ENCODE results near the gene TEX52. TPM values are rescaled to one million over a fixed set of nuclear protein-coding genes. Genes with fewer than 3 reads are reported as not detected.

The TEX52 gene
- not detected in 2 replicates for total RNA-seq (2014; rRNA removed; shearing (Covaris generic))
- polyA plus RNA-seq (2016; fragmentation: Nextera tagmentation; extraction: Ambion mirVana): not detected in 2 replicates
- long read RNA-seq: 0 reads

DNA sequence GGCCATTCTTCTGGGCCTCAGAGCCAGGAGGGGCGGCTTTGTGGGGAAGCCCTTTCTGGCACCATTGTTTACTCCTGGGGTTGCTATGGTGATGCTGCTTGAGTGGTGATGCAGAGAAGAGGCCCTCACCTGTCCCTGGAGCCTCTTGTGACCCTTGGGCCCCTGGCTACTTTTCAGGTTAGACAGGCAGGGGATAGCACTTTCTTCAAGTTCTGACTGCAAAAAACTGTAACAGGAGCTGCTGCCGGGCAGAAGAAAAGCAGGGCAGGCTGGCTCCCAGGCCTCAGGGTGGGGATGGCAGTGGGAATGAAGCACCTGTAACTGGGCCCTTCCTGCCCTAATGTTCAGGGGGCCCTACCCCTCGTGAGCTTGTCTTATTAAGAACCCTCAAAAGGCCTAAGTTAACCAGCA is at the start of gene TEX52:
TEX52 (minus strand) TSS at position 19 of the 411 bp plus-strand sequence; CDS start at position 6, 13 bp downstream.
- TF ChIP-seq NANOG (IDR thresholded peaks at IDR 0.05; ENCODE audit: borderline replicate concordance) (no peak), CREB1 (CRISPR knock-in tag; IDR thresholded peaks at IDR 0.05; ENCODE audit: low read depth) (no peak), POLR2AphosphoS5 (IDR thresholded peaks at IDR 0.05; ENCODE audit: low read depth) (no peak; the same call in none of the 2 replicates), STAT1 (IDR thresholded peaks at IDR 0.05; ENCODE audit: unreplicated experiment) (no peak)
- TF ChIP-seq, protein P1, sequence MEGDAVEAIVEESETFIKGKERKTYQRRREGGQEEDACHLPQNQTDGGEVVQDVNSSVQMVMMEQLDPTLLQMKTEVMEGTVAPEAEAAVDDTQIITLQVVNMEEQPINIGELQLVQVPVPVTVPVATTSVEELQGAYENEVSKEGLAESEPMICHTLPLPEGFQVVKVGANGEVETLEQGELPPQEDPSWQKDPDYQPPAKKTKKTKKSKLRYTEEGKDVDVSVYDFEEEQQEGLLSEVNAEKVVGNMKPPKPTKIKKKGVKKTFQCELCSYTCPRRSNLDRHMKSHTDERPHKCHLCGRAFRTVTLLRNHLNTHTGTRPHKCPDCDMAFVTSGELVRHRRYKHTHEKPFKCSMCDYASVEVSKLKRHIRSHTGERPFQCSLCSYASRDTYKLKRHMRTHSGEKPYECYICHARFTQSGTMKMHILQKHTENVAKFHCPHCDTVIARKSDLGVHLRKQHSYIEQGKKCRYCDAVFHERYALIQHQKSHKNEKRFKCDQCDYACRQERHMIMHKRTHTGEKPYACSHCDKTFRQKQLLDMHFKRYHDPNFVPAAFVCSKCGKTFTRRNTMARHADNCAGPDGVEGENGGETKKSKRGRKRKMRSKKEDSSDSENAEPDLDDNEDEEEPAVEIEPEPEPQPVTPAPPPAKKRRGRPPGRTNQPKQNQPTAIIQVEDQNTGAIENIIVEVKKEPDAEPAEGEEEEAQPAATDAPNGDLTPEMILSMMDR (conservative IDR thresholded peaks at IDR 0.05; ENCODE audit: low read depth in 2 of 2): no peak
- TF ChIP-seq, protein P2, sequence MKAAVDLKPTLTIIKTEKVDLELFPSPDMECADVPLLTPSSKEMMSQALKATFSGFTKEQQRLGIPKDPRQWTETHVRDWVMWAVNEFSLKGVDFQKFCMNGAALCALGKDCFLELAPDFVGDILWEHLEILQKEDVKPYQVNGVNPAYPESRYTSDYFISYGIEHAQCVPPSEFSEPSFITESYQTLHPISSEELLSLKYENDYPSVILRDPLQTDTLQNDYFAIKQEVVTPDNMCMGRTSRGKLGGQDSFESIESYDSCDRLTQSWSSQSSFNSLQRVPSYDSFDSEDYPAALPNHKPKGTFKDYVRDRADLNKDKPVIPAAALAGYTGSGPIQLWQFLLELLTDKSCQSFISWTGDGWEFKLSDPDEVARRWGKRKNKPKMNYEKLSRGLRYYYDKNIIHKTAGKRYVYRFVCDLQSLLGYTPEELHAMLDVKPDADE (IDR thresholded peaks at IDR 0.05): no peak
- Histone ChIP-seq H3K36me3 (ENCODE audit: insufficient read depth) (peaks cover 22% of the 10 kb centered on the region), H3K4me3 (no peak within 1 kb of the TSS), H4K20me1 (replicated peaks; ENCODE audit: insufficient read depth) (peaks cover 9% of the 10 kb centered on the region; the same call in 1 of the 2 replicates), H2AFZ (no peak within 1 kb of the TSS), H3K9me2 (ENCODE audit: insufficient read depth) (no peaks in the 10 kb centered on the region), H3K27ac (ENCODE audit: low read depth) (no peak within 1 kb of the TSS), H3K4me2 (0 out of 2 replicates have a peak within 1 kb of the TSS, but pooled peaks have one; percentile 57), H3K27me3 (ENCODE audit: insufficient read depth) (no peaks in the 10 kb centered on the region), H3F3A (replicated peaks; ENCODE audit: low read depth) (0 out of 2 replicates have a peak, but pooled peaks cover 7% of the 10 kb centered on the region), H3K4me1 (ENCODE audit: insufficient read depth) (peaks cover 8% of the 10 kb centered on the region; the same call in 1 of the 2 replicates), H3K79me2 (replicated peaks; ENCODE audit: insufficient read depth) (no peaks in the 10 kb centered on the region)
- Mint-ChIP-seq H3K4me3 (no peak within 1 kb of the TSS), H3K4me1 (peaks cover 18% of the 10 kb centered on the region), H3K36me3 (ENCODE audit: low read depth) (peaks cover 42% of the 10 kb centered on the region), H3K9me3 (no peaks in the 10 kb centered on the region), H3K27ac (peak within 1 kb of the TSS; percentile 44; the same call in 1 of the 2 replicates), H3K27me3 (ENCODE audit: insufficient read depth, low read depth, poor library complexity) (peaks cover 26% of the 10 kb centered on the region)
- peak; percentile 87 for DNase-seq (ENCODE audit: low spot score)
- peak; percentile 53 for ATAC-seq

DNA sequence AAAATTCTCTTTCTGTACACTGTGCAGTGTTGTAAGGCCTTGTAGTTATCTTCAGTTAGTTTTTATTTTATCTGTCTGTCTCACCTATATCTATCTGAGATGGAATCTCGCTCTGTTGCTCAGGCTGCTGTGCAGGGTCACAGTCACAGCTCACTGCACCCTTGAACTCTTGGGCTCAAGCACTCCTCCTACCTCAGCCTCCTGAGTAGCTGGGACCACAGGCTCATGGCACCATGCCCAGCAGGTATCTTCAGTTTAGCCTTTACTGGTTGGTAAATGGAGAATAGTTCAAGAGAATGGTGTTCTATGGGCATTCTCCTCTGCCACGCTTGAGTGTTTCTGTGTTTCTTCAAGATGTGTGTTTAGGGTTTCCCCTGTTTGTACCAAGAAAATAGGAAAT is 47.4 kb upstream of the TEX52 start:
- Mint-ChIP-seq H3K4me3 (no peak overlapping the region), H3K4me1 (peaks cover 3% of the 10 kb centered on the region), H3K27me3 (ENCODE audit: insufficient read depth, low read depth, poor library complexity) (peaks cover 4% of the 10 kb centered on the region), H3K27ac (0 out of 2 replicates have a peak overlapping the region, but pooled peaks have one; percentile 19), H3K36me3 (ENCODE audit: low read depth) (no peaks in the 10 kb centered on the region), H3K9me3 (no peaks in the 10 kb centered on the region)
- no peak overlapping the region for H3K4me3 ChIP-seq
- no peaks in the 10 kb centered on the region for H4K20me1 ChIP-seq (replicated peaks; ENCODE audit: insufficient read depth)
- H3K4me2 ChIP-seq: no peak overlapping the region
- no peaks in the 10 kb centered on the region for H3K9me2 ChIP-seq (ENCODE audit: insufficient read depth)
- H3K27me3 ChIP-seq (ENCODE audit: insufficient read depth): no peaks in the 10 kb centered on the region
- H3K27ac ChIP-seq (ENCODE audit: low read depth): peak overlapping the region; percentile 23; the same call in 1 of the 2 replicates
- no peaks in the 10 kb centered on the region; the same call in 1 of the 2 replicates for H3F3A ChIP-seq (replicated peaks; ENCODE audit: low read depth)
- H3K79me2 ChIP-seq (replicated peaks; ENCODE audit: insufficient read depth): peaks cover 17% of the 10 kb centered on the region
- peaks cover 4% of the 10 kb centered on the region for H3K4me1 ChIP-seq (ENCODE audit: insufficient read depth)
- no peaks in the 10 kb centered on the region for H3K36me3 ChIP-seq (ENCODE audit: insufficient read depth)
- ATAC-seq (no peak), DNase-seq (ENCODE audit: low spot score) (no peak)
- H2AFZ ChIP-seq: no peak overlapping the region
- TF ChIP-seq NANOG (IDR thresholded peaks at IDR 0.05; ENCODE audit: borderline replicate concordance) (no peak), CREB1 (CRISPR knock-in tag; IDR thresholded peaks at IDR 0.05; ENCODE audit: low read depth) (no peak)
- TF ChIP-seq, protein P3, sequence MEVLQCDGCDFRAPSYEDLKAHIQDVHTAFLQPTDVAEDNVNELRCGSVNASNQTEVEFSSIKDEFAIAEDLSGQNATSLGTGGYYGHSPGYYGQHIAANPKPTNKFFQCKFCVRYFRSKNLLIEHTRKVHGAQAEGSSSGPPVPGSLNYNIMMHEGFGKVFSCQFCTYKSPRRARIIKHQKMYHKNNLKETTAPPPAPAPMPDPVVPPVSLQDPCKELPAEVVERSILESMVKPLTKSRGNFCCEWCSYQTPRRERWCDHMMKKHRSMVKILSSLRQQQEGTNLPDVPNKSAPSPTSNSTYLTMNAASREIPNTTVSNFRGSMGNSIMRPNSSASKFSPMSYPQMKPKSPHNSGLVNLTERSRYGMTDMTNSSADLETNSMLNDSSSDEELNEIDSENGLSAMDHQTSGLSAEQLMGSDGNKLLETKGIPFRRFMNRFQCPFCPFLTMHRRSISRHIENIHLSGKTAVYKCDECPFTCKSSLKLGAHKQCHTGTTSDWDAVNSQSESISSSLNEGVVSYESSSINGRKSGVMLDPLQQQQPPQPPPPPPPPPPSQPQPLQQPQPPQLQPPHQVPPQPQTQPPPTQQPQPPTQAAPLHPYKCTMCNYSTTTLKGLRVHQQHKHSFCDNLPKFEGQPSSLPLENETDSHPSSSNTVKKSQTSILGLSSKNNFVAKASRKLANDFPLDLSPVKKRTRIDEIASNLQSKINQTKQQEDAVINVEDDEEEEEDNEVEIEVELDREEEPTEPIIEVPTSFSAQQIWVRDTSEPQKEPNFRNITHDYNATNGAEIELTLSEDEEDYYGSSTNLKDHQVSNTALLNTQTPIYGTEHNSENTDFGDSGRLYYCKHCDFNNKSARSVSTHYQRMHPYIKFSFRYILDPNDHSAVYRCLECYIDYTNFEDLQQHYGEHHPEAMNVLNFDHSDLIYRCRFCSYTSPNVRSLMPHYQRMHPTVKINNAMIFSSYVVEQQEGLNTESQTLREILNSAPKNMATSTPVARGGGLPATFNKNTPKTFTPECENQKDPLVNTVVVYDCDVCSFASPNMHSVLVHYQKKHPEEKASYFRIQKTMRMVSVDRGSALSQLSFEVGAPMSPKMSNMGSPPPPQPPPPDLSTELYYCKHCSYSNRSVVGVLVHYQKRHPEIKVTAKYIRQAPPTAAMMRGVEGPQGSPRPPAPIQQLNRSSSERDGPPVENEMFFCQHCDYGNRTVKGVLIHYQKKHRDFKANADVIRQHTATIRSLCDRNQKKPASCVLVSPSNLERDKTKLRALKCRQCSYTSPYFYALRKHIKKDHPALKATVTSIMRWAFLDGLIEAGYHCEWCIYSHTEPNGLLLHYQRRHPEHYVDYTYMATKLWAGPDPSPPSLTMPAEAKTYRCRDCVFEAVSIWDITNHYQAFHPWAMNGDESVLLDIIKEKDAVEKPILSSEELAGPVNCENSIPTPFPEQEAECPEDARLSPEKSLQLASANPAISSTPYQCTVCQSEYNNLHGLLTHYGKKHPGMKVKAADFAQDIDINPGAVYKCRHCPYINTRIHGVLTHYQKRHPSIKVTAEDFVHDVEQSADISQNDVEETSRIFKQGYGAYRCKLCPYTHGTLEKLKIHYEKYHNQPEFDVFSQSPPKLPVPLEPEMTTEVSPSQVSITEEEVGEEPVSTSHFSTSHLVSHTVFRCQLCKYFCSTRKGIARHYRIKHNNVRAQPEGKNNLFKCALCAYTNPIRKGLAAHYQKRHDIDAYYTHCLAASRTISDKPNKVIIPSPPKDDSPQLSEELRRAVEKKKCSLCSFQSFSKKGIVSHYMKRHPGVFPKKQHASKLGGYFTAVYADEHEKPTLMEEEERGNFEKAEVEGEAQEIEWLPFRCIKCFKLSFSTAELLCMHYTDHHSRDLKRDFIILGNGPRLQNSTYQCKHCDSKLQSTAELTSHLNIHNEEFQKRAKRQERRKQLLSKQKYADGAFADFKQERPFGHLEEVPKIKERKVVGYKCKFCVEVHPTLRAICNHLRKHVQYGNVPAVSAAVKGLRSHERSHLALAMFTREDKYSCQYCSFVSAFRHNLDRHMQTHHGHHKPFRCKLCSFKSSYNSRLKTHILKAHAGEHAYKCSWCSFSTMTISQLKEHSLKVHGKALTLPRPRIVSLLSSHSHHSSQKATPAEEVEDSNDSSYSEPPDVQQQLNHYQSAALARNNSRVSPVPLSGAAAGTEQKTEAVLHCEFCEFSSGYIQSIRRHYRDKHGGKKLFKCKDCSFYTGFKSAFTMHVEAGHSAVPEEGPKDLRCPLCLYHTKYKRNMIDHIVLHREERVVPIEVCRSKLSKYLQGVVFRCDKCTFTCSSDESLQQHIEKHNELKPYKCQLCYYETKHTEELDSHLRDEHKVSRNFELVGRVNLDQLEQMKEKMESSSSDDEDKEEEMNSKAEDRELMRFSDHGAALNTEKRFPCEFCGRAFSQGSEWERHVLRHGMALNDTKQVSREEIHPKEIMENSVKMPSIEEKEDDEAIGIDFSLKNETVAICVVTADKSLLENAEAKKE (CRISPR knock-in tag; IDR thresholded peaks at IDR 0.05): no peak
- TF ChIP-seq, protein P4, sequence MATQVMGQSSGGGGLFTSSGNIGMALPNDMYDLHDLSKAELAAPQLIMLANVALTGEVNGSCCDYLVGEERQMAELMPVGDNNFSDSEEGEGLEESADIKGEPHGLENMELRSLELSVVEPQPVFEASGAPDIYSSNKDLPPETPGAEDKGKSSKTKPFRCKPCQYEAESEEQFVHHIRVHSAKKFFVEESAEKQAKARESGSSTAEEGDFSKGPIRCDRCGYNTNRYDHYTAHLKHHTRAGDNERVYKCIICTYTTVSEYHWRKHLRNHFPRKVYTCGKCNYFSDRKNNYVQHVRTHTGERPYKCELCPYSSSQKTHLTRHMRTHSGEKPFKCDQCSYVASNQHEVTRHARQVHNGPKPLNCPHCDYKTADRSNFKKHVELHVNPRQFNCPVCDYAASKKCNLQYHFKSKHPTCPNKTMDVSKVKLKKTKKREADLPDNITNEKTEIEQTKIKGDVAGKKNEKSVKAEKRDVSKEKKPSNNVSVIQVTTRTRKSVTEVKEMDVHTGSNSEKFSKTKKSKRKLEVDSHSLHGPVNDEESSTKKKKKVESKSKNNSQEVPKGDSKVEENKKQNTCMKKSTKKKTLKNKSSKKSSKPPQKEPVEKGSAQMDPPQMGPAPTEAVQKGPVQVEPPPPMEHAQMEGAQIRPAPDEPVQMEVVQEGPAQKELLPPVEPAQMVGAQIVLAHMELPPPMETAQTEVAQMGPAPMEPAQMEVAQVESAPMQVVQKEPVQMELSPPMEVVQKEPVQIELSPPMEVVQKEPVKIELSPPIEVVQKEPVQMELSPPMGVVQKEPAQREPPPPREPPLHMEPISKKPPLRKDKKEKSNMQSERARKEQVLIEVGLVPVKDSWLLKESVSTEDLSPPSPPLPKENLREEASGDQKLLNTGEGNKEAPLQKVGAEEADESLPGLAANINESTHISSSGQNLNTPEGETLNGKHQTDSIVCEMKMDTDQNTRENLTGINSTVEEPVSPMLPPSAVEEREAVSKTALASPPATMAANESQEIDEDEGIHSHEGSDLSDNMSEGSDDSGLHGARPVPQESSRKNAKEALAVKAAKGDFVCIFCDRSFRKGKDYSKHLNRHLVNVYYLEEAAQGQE (IDR thresholded peaks at IDR 0.05; ENCODE audit: unreplicated experiment): no peak

Measured in GM23338 (cell line).